ENCODE measurements around the gene SP140.
"Not testable (repeated sequence)": the region's sequence is repeated elsewhere in the genome, so short reads cannot be mapped to it uniquely, and the experiment has no call there.

SP140 gene

DNA sequence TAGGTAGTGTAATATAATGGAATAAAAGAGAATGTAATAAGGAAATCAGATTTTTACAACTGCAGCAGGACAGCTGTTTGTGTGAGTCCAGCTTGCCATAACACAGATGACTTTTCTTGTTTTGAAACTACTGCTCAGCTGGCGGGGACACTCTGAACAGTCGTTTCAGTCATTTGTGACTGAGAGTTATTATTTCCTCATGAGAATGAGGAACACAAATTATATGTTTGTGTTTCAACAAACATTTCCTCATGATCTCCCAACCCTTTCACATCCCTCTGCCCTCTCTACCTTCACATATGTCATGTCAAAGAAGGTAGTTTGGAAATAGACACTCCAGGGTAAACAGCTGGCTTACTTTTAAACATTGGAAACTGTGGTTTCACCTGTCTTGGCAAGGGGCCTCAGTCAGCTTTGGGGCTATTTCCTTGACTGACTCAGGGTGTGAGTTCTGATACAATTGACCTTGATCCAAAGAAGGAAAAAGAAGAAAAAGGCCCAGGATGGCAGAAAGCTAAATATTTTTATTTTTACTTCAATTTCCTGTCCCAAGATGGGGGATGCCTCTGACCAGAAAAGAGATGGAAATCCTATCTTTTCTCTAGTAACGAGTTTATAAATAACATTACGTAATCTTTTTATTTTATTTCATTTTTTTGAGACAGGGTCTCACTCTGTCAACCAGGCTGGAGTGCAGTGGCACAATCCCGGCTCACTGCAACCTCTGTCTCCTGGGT is 102.0 kb downstream of the SP140 start:
- DNase-seq: peak; percentile 42

DNA sequence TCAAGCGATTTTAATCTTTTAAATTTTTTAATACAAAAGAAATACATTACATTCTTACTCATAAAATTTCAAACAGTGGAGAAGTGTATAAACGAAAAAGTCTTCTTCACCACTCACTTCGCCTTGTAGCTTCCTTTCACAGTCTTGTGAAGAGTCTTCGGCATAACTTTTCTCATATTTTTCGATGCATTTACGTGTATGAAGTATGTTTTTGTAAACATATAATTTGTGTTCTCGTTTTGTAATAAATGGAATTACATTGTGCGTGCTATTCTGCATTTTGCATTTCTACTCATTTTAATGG is 102.6 kb downstream of the SP140 start:
- no peak for DNase-seq

DNA sequence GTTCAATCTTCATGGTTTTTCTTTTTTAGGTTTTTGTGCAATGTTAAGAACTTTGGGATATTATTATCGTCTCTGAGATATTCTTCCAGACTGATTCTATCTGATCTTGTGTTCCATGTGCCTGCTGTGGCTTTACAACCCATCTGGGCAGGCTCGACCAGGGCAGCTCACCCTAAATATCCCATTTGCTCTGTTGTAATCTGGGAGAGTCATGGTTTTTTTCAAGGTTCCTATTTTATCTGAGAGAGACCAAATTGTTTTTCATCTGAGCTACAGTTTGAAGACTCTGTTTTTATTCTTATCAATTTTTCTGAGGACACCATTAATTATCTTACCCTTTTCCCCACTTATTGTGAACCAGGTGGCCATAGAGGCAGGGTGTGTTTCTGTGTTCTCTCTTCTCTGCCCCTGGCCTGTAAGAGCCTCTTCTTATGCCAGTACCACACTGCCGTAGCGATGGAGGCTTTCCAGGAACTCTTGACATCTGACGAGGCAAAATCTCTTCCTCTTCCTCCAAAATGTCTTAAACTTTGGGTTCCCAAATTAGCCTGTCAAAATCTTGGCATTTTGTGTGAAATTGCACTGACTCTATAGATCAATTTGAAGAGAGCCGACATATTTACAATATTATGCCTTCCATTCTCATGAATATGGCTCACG is 104.5 kb downstream of the SP140 start:
- DNase-seq: no peak

DNA sequence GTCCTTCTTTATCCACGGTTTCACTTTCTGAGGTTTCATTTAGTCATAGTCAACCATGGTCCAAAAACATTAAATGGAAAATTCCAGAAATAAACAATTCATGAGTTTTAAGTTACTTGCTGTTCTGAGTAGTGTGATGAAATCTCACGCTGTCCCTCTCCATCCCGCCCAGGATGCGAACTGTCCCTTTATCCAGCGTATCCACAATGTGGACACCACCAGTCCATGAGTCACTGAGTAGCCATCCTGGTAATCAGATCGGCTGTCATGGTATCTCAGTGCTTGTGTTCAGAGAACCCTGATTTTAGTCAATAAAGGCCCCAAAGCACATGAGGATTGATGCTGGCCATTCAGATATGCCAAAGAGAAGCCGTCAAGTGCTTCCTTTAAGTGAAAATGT is 105.2 kb downstream of the SP140 start:
- no peak for DNase-seq

DNA sequence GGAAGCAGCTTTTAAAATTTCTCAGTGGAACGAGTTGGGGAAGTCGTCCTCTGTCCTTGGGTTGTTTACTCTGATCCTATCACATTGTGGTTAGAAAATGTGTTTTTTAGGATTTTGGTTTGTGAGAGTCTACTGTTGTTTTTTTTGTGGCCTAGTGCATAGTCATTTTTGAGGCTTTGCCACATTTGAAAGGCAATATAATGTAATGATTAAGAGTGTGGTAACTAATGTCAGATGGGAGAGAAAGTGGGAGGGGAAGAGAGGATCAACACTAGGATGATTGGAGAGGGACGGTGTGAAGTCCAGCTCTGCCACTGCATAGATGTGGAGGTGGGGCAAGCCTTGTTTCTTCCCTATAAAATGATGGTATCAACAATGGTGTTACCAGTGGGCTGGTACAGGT is 109.9 kb downstream of the SP140 start:
- DNase-seq: no peak

DNA sequence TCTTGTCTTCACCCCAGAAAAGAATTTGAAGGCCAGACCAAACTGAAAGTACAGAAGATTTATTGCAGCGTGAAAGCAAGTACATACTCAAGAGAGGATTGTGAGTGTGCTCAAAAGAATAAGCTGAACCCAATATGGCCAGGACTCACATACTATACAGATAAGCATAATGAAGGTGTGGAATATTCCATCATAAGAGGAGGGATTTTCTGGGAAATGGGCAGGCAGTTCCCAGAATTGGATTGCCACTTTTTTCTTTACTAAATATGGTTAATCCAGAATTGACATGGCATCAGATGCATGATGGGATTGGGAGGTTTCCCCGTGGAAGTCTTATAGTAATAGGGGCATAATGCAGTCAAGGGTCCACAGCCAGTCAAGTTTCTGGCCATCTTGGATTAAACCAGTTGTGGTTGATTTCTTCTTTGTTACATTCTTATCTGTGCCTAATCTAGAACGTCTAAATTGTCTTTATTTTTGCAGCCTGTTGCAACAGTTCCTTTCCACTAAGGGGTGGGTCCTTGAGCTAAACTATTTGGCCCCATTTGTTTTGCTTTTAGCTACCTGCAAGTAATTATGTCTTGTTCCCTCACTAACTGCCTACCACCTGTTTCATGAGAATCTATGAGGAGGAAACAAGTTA is 110.4 kb downstream of the SP140 start:
- no peak for DNase-seq

DNA sequence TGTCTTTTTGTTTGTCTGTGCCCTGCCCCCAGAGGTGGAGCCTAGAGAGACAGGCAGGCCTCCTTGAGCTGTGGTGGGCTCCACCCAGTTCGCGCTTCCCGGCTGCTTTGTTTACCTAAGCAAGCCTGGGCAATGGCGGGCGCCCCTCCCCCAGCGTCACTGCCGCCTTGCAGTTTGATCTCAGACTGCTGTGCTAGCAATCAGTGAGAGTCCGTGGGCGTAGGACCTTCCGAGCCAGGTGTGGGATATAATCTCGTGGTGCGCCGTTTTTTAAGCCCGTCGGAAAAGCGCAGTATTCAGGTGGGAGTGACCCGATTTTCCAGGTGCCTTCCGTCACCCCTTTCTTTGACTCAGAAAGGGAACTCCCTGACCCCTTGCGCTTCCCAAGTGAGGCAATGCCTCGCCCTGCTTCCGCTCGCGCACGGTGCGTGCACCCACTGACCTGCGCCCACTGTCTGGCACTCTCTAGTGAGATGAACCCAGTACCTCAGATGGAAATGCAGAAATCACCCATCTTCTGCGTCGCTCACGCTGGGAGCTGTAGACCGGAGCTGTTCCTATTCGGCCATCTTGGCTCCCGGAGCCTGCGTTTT is 116.5 kb downstream of the SP140 start:
- not testable (repeated sequence) for DNase-seq

DNA sequence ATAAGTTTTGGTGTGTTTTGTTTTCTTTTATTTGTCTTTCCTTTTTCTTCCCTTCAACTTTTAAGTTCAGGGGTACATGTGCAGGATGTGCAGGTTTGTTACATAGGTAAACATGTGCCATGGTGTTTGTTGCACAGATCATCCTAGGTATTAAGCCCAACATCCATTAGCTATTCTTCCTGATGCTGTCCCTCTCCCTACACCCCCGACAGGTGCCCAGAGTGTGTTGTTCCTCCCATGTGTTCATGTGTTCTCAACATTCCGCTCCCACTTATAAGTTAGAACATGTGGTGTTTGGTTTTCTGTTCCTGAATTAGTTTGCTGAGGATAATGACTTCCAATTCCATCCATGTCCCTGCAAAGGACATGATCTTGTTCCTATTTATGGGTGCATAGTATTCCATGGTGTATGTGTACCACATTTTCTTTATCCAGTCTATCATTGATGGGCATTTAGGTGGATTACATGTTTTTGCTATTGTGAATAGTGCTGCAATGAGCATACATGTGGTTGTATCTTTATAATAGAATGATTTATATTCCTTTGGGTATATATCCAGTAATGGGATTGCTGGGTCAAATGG is 117.6 kb downstream of the SP140 start:
- DNase-seq: not testable (repeated sequence)

DNA sequence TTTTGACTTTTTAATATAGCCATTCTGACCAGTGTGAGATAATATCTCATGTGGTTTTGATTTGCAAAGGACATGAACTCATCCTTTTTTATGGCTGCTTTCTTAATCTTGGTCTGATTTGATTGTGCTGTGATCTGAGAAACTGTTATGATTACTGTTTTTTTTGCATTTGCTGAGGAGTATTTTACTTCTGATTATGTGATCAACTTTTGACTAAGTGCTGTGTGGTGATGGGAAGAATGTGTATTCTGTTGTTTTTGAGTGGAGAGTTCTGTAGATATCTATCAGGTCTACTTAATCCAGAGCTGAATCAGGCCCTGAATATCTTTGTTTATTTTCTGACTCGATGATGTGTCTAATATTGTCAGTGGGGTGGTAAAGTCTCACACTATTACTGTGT is 118.2 kb downstream of the SP140 start:
- DNase-seq: no peak

DNA sequence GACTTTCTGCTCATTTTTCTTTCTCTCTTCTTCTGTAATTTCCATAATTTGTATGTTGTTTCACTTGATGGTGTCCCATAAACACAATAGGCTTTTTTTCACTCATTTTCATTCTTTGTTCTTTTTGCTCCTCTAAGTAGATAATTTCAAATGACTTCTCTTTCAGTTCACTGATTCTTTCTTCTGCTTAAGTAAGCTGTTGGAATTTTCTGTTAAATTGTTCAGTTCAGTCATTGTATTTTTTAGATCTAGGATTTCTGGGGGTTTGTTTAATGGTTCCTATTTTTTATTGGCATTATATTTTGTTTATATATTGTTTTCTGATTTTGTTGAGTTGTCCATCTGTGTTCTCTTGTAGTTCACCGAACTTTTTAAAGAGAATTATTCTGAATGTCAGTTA is 120.9 kb downstream of the SP140 start:
- DNase-seq: no peak

DNA sequence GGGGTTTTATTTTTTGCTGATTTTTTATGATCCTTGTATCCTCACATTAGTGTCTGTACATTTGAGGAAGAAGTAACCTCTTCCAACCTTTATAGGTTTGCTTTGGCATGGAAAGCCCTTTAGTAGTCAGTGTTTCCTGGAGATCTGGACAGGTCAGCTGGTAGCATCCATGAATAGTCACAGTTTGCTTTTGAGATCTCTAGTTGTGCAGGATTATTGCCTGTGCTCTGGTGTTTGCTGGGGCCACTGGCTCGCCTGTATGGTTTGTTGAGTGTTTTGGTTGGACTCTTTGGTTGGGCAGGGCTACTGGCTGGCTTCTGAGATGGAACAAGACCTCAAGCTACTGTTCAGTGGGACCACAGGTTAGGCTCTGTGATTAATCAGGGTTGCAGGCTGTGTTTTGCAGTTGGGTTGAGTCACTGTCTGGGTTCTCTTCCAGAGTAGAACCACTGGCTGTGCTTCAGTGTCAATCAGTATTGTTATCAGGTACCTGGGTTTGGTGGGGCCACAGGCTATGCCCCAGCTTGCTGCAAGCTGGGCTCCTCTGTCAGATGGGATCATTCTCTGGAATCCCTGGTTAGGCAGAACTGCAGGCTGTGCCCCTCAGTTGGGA is 121.5 kb downstream of the SP140 start:
- DNase-seq: no peak

DNA sequence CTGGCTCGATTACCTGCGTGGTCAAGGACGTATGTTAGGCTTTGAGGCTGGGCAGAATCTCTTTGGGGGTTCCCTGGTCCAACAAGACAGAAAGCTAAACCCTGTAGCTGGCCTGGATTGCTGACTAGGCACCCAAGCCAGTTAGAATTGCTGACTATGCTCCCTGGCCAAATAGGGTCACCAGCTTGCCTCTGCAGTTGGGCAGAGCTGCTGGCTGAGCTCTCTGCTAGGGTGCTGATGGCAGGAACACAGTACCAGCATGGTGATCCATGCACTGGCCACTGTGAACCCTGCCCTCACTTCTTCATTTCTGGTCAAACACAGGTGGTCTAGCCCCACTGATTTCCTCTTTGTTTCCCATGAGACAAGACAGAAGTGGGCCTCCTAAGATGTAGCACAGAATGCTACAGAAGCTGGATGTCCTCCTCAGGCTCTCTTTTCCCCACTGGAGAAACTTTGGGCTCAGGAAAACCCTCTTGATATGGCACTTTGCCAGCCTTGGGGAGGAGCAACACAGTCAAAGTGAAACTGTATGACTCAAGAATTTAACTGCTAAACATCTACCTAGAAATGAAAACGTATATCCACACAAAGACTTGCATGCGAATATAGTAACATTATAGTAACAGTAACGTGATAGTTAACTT is 122.2 kb downstream of the SP140 start:
- no peak for DNase-seq

DNA sequence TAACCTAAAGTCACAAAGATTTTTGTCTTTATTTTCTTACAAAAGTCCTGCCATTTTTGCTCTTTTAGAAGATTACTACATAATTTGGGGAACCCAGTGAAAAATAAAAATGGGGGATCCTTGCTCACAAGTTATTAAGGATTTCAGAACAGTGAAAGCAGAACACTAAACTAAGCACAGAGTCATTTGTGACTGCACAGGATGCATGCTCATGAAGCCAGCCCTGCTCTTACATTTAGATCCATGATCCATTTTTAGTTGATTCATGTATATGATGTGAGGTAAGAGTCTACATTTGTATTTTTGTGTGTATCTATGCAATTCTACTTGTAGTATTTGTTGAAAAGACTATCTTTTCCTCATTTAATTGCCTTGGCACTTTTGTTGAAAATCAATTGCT is 123.3 kb downstream of the SP140 start:
- no peak for DNase-seq

DNA sequence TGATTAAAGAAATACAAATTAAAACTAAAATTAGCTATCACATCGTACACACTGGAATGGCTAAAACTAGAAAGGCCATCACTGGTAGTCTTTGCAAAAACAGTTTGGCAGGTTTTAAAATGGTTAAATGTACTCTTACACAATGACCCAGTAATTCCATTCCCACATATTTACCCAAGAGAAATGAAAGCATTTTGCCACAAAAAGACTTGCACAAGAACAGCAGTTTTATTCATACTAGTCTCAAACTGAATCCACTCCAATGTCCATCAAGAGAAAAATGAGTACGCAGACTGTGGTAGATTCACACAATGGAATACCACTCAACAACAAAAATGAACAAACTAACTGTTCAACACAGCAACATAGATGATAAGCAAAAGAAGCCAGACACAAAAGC is 130.5 kb downstream of the SP140 start:
- no peak for DNase-seq

DNA sequence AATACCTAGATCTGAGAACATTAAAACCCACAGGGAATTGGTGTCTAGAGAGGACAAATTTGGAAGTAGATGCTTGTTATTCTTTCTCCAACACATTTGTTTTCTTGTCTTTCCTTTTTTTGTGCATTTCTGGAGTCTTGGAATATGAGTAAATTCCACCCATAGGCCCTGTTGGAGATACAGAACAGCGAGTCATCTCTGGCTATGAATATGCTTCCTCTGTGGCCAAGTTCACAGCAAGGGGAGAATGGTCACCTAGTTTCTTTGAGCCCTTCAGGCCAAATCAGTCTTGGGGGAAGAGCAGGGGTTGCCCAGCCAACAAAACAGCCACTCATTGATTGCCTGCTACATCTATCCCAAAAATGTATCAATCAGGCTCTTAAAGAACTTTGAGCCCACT is 132.8 kb downstream of the SP140 start:
- no peak for DNase-seq

DNA sequence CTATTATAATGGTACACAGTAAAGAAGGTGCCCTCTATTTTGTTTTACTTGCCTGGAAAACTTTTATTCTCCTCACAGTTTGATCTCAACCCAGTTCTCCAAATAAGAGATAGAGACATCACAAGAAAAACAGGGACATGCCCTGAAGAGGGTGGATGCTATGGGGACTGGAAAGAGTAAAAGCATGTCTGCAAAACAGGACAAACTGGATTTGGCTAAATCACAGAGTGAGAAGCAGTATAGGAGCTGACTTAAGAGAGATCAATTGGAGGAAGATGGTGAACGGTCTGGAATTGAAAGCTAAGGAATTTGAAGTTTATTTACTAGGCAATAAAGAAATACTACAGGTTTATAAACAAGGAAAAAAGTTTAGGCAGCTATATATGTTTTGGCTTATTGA is 134.5 kb downstream of the SP140 start:
- no peak for DNase-seq

DNA sequence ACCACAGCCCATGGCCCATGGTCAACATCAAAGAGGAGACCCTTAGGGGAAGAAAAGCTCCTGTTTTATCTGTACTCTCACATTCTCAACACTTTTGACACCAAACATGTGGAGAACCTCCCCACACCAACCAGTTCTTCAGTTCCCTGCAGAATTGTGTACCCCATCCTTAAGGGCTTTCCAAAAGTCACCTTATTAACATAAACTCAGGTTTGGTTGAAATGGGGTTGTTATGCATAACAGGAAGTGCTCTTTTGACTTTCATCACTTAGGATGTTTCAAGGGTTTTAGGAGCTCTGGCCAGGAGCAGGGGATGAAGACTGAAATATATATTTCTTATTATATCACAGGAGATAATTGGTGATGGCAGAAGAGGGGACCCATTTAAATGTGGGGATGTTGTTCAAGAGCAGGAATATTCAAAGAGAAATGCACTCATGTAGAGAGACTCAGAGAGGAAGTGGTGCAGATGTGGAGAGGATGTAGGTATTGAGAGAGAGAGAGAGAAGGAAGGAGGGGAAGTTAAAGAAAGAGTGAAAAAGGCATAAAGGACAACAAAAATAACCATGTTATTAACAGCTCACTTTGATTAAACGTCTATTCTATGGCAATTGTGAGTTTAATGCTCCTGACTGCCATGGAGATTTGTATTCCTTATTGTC is 136.6 kb downstream of the SP140 start:
- DNase-seq: no peak

Data from DMS153 (cell line).